HepG2 (cell line): ENCODE measurements around the gene ADI1. TPM values are rescaled to one million over a fixed set of nuclear protein-coding genes. Genes with fewer than 3 reads are reported as not detected.

Experiments used
- ATF6 ChIP-seq: sonication (generic); formaldehyde crosslinking; conservative IDR thresholded peaks from 2 replicates; pipeline ENCODE4 v1.4.0; 2020; ENCODE audit warnings: missing genetic modification reagents
- DPF2 ChIP-seq: sonication (generic); formaldehyde crosslinking; IDR thresholded peaks from 2 replicates; pipeline ENCODE4 v1.4.0; 2020; ENCODE audit warnings: mild to moderate bottlenecking, low read depth, missing genetic modification reagents, borderline replicate concordance
- GATAD2A ChIP-seq: IDR thresholded peaks from 2 replicates; pipeline ENCODE4 v1.6.1; 2016
- MNT ChIP-seq: fragments of 450-650 bp; IDR thresholded peaks from 2 replicates; pipeline ENCODE4 v1.6.1; 2016
- RARA ChIP-seq: IDR thresholded peaks from 2 replicates; pipeline ENCODE4 v1.6.1; 2016; ENCODE audit warnings: missing genetic modification reagents, missing compliant biosample characterization
- RXRA ChIP-seq: sonication (generic); formaldehyde crosslinking; IDR thresholded peaks from 2 replicates; pipeline ENCODE4 v1.5.1; 2020; ENCODE audit warnings: missing genetic modification reagents
- SOX6 ChIP-seq, 2 experiments: fragments of 450-650 bp in 1 of 2; sonication (generic) in 1 of 2; formaldehyde crosslinking in 1 of 2; IDR thresholded peaks; 2 replicates each; pipeline versions ENCODE4 v1.4.0 to v1.6.1; 2017 to 2020; ENCODE audit warnings: antibody characterized with exemption in 1 of 2, mild to moderate bottlenecking in 1 of 2, missing genetic modification reagents in 1 of 2
- TBL1XR1 ChIP-seq: fragments of 150-350 bp; IDR thresholded peaks from 2 replicates; pipeline ENCODE4 v1.6.1; 2014; ENCODE audit warnings: borderline replicate concordance, low read length; ENCODE audit not compliant: partially characterized antibody
- TCF7L2 ChIP-seq: IDR thresholded peaks from 2 replicates; pipeline ENCODE4 v1.6.1; 2011; ENCODE audit warnings: mild to moderate bottlenecking, low read depth, low read length, moderate library complexity
- ZMYM4 ChIP-seq: sonication (generic); formaldehyde crosslinking; IDR thresholded peaks from 2 replicates; pipeline ENCODE4 v1.8.1; 2023; ENCODE audit warnings: mild to moderate bottlenecking, missing genetic modification reagents
- ZNF264 ChIP-seq: sonication (generic); formaldehyde crosslinking; IDR thresholded peaks from 2 replicates; pipeline ENCODE4 v1.4.0; 2020; ENCODE audit warnings: missing genetic modification reagents
- ZNF318 ChIP-seq: sonication (generic); formaldehyde crosslinking; IDR thresholded peaks from 2 replicates; pipeline ENCODE4 v1.4.0; 2020; ENCODE audit warnings: mild to moderate bottlenecking, missing genetic modification reagents
- ZNF414 ChIP-seq: sonication (generic); formaldehyde crosslinking; IDR thresholded peaks from 2 replicates; pipeline ENCODE4 v1.5.0; 2020; ENCODE audit warnings: missing genetic modification reagents
- ZNF629 ChIP-seq: sonication (generic); formaldehyde crosslinking; conservative IDR thresholded peaks from 2 replicates; pipeline ENCODE4 v1.5.0; 2020; ENCODE audit warnings: missing genetic modification reagents
- ZNF747 ChIP-seq: sonication (generic); formaldehyde crosslinking; IDR thresholded peaks from 2 replicates; pipeline ENCODE4 v1.8.1; 2023; ENCODE audit warnings: missing genetic modification reagents, mild to moderate bottlenecking, borderline replicate concordance
- polyA plus RNA-seq, 8 experiments: library from polyadenylated mRNA; depleted of rRNA in 3 of 8; stranded (reverse) in 7 of 8; unstranded in 1 of 8; fragments of >200 nt; fragmentation: Illumina TruSeq in 4 of 8; extraction: Trizol in 4 of 8; gene quantifications; 2 replicates each; pipeline versions ENCODE4 v1.2.1 to v1.2.3, GENCODE V29; 2011 to 2016; ENCODE audit warnings: low read depth in 4 of 8, missing spikeins in 1 of 8, mixed read lengths in 1 of 8; ENCODE audit not compliant: insufficient read depth in 1 of 8
- total RNA-seq, 5 experiments: library from RNA; depleted of rRNA; stranded (reverse); fragments of >200 nt; fragmentation: Illumina TruSeq; extraction: Trizol; gene quantifications; 2 replicates each; pipeline ENCODE4 v1.2.3, GENCODE V29; 2016; ENCODE audit warnings: low read depth in 1 of 5

The ADI1 gene
- total and polyA plus RNA-seq, 2 of the 13 experiments (the other 11 are each of a cell fraction or from before 2014, with no cell fraction given): 28.7 to 123 TPM

GRCh38 chr2:3558205-3559014 lies 39.1 kb upstream of the ADI1 start, which contains the start of gene RNASEH1 (continued):
- 0 out of 2 replicates have a peak, but pooled peaks have one; percentile 32 for TF ChIP-seq ZNF629
- TF ChIP-seq GATAD2A (CRISPR knock-in tag): peak; percentile 88
- peak; percentile 91 for TF ChIP-seq RARA (CRISPR knock-in tag)
- TF ChIP-seq ZNF264 (CRISPR knock-in tag): peak; percentile 93
- no peak; the same call in 1 of the 2 replicates for TF ChIP-seq ATF6 (CRISPR knock-in tag)
- TF ChIP-seq SOX6 (IDR thresholded peaks at IDR 0.05): no peak
- peak; percentile 88 for TF ChIP-seq SOX6 (CRISPR knock-in tag; IDR thresholded peaks at IDR 0.05)
- peak; percentile 36; the same call in 1 of the 2 replicates for TF ChIP-seq DPF2 (CRISPR knock-in tag)
- TF ChIP-seq ZMYM4 (CRISPR knock-in tag): peak; percentile 97
- peak; percentile 98 for TF ChIP-seq ZNF414 (CRISPR knock-in tag)
- TF ChIP-seq TCF7L2: no peak
- TF ChIP-seq ZNF747 (CRISPR knock-in tag): peak; percentile 93; the same call in 1 of the 2 replicates
- TF ChIP-seq RXRA (CRISPR knock-in tag): peak; percentile 97
- no peak for TF ChIP-seq TBL1XR1
- TF ChIP-seq MNT: peak; percentile 61
- TF ChIP-seq ZNF318 (CRISPR knock-in tag): peak; percentile 88; the same call in 1 of the 2 replicates
